Stimulated activated naive CD4-positive, alpha-beta T cell (primary cell): ENCODE results near the gene PLD1.
A peak's percentile ranks its signal among the peaks of the same experiment; 100 is the strongest.
"Not testable (repeated sequence)": the region's sequence is repeated elsewhere in the genome, so short reads cannot be mapped to it uniquely, and the experiment has no call there.

Source experiments
- DNase-seq, 6 experiments: peaks; one replicate each; lab custom pipeline; 2025; lab: John Stamatoyannopoulos, UW

PLD1 gene, protein sequence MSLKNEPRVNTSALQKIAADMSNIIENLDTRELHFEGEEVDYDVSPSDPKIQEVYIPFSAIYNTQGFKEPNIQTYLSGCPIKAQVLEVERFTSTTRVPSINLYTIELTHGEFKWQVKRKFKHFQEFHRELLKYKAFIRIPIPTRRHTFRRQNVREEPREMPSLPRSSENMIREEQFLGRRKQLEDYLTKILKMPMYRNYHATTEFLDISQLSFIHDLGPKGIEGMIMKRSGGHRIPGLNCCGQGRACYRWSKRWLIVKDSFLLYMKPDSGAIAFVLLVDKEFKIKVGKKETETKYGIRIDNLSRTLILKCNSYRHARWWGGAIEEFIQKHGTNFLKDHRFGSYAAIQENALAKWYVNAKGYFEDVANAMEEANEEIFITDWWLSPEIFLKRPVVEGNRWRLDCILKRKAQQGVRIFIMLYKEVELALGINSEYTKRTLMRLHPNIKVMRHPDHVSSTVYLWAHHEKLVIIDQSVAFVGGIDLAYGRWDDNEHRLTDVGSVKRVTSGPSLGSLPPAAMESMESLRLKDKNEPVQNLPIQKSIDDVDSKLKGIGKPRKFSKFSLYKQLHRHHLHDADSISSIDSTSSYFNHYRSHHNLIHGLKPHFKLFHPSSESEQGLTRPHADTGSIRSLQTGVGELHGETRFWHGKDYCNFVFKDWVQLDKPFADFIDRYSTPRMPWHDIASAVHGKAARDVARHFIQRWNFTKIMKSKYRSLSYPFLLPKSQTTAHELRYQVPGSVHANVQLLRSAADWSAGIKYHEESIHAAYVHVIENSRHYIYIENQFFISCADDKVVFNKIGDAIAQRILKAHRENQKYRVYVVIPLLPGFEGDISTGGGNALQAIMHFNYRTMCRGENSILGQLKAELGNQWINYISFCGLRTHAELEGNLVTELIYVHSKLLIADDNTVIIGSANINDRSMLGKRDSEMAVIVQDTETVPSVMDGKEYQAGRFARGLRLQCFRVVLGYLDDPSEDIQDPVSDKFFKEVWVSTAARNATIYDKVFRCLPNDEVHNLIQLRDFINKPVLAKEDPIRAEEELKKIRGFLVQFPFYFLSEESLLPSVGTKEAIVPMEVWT

DNA sequence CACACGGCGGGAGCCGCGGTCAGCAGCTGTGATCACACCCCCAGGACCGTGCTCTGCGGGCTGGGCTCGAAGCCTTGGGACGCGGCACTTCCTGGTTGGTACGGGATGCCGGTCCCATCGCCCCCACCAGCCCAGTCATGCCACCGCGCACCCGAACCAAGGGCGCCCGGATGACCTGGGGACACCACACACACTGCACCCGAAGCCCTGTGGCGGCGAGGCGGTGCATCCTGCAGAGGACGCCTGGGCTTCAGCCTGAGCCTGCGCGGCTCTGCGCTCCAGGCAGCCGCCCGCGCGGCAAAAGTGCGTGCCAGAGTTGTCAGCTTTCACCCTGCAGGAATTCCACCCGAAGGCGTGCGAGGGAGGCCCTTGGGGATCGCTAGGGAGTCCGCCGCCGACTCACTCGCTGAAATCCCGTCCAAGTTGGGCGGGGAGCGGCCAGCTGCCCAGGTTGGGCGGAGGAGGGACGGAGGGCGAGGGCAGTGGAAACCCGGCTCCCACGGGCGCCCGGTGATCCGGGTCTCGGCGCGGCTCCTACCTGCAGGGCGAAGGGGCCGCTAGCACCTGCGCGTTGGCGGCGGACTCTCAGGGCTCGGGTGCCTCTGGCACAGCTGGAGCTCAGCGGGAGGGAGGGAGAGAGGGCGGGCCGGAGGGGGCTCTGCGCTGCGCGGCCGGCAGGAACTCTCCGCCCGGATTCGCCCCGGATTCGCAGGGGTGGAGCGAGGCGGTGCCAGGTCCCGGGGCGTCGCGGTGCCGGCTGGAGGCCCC lies at the start of gene PLD1:
Gene PLD1 (minus strand): TSS at position 623 of the 768 bp plus-strand sequence. CDS start 72,432 bp downstream, outside the sequence.
- peak in 2 of 6 experiments; percentile 18 to 19 for DNase-seq

DNA sequence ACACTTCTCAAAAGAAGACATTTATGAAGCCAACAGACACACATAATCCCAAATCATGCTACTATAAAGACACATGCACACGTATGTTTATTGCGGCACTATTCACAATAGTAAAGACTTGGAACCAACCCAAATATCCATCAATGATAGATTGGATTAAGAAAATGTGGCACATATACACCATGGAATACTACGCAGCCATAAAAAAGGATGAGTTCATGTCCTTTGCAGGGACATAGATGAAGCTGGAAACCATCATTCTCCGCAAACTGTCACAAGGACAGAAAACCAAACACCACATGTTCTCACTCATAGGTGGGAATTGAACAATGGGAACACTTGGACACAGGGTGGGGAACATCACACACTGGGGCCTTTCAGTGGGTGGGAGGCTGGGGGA lies 48.5 kb upstream of the PLD1 start:
- DNase-seq: not testable (repeated sequence)

DNA sequence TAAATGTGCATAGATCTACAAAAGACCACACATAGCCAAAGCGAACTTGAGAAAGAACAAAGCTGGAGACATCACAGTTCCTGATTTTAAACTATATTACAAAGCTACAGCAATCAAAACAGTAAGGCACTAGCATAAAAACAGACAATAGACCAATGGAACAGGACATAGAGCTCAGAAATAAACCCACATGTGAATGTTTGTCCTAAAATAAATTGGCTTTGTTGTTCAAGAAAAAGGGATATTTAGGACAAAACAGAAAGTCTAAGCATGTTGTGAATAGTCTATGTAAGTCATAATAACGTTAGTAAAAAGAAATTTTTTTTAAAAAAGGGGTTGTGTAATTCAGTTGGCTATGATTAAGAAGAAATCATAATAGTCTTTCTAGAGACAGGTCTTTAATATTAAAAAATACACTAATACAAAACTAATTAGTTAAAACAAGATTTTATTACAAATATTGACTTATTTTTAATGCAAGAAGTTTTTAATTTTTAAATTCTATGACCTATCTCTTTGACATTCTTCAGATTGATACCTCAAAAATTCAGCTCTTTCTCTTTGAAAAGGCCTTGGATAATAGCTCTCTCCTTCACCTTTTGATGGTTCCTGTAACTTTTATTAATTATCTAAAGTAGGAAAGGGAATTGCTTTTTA lies 44.5 kb upstream of the PLD1 start:
- DNase-seq: no peak

DNA sequence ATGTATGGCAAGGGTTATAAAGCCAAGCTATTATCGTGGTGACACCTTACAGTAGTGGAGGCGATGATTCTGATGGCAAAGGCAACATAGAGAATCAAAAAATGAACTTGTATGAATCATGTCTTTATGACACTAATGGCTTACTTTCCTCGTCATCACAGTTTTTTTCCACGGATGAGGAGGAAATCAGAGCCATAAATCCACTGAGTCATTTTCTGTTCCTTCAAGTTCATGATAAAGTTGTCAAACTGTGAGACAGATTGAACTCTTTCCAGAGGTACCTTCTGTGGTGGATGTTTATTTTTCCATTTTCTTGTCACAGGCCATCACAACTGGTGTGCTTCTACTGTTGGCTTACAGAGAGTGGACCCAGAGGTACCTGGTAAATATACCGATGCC lies 41.4 kb upstream of the PLD1 start:
- DNase-seq: no peak

DNA sequence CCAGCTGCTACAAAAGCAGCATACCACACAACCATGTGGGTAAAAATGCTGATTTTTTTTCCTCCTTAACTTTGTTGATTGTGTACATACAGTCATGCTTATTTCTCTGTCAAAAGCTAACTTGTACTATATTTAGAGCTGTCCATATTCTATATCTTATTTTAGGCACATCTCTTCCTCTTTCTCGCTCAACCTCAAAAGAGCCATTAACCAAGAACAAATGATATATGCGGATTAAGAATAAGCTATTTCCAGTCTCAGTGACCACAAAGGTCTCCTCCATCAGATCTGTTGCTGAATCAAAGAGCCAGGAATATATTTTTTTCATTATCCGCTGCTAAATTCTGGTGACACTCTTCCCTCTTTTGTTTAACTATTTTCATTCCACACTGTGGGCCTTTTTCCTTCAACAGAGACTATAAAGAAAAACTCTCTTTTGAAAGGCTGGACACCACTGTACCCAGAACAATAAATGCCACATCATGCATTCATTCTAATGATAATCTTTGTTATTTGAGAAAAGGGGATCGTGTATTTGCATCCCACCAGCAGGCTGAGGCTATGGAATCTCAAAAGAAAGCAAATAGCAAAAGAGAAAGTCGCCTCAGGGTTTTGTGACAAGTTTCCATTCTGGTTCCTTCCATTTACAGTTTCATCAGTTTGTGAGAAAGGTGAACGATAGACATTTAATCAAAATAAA lies 40.8 kb upstream of the PLD1 start:
- no peak for DNase-seq

DNA sequence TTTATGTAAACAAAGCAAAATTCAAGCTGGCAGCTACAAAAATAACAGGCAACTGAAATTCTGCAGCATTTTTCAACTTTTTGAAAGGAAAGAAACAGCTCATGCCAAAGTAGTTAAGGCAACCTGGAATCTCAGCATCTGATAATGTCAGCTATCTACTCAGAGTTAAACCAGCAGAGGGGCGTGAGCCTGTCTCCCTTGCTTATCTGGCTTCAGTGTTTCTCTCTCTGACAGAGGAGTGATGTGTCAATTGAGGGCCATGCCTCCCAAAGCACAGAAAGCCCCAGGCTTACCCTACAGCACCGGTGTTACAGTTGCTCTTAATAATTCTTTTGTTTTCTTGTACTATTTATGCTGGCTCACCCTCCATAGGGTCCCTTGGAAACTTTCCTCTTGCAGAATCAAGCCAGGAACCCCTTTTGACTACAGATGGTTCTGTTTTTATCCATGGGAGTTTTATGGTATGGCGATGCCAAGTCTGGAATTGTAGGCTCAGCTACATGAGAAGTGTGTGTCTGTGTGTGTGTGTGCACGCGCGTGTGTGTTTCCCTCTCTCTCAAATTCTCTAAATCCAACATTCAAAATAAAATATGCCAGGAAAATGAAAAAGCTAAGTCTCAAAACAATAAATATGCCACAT lies 40.2 kb upstream of the PLD1 start:
- no peak for DNase-seq

DNA sequence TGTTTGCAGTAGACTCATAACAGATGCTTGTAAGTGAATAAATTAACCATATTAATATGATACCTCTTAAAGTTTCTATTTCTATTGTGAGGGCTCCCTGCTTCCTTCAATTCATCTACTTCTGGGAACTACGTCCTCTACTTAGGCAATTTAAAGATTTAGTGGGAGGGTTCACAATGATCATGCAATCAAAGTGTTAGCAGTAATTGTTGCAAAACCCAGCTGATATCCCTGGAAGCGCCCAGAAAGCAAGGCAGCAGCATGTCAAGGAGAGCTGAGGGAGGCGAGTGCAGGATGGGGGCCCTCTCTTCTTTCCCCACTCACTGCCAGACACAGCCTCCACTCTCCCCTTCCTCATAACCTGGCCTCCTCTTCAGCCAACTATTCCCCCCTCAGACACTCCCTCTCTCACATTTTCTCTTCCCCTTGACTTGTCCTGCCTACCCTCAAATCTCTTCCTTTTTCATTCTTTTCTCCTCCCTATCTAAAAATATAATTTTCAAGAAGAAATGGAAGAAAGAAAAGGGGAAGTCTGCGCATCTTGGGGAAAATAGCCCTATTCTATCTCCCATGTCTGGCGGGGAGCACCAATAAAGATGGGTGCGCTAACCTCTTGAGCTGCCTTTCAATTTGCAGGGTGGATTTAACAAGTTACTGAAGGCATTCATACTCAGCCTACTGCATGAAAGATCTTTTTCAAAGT lies 39.5 kb upstream of the PLD1 start:
- DNase-seq: no peak

DNA sequence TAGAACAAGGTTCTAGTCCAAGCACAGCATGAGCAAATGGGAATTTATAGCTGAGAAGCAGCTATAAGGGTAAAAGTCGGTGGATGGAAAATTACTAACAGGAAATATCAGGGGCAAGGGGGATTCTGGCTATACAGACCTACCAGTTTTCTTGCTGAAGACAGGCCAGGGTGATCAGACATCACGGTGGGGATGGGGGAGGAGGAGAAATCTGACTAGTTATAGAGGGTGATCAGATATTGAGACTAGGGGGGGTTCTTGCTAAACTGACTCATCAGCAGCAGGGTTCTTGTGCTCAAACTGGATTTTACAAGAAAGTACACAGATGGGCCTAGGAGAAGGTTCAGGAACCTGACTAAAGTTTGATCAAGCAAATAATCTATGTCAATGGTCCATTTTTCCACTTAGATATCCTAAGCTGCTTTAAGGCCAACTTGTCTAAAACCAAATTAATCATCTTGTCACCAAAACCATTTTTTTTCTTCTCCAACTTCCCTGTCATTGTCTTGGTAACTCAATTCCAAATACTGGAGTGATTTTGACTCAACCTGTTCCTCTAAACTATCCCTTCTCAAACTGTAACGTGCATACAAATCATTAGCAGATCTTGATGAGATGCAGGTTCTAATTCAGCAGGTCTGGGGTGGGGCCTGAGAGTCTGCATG lies 37.4 kb upstream of the PLD1 start:
- DNase-seq: no peak

DNA sequence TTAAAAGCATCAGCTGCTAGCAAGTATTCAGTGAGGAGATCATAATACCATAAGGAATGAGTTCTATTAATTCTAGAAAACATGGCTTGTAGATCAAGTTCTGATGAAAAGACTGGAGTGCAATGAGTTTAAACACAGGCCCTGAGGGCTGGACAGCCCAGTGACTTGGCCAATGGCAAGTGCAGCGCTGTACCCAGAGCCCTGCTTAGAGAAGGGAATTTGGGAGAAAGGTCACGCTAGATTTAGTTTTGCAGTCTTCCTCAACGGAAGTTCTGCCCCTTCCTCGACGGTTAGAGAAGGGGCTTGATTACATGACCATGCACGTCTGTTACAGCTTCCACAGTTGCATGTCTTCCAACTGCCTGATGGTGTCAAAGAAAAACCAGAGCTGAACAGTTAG lies 36.9 kb upstream of the PLD1 start:
- DNase-seq: no peak

DNA sequence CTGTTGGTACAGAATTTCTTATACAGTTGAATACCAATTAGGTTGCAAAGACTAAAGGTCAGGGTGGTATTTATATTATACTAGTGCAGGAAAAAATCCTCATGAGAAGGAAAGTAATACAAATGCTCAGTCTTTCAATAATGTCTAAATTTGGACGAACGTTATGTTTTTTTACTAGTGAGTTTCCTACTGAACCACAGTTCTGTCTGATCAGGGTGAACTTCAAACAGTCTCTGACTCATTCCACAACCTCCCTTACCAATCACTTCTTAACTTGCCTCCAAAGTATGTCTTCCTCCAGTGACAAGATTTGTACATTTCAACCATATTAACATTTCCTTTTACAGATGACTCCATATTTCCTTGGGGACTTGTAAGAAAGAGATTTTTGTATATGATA lies 36.3 kb upstream of the PLD1 start:
- no peak for DNase-seq

DNA sequence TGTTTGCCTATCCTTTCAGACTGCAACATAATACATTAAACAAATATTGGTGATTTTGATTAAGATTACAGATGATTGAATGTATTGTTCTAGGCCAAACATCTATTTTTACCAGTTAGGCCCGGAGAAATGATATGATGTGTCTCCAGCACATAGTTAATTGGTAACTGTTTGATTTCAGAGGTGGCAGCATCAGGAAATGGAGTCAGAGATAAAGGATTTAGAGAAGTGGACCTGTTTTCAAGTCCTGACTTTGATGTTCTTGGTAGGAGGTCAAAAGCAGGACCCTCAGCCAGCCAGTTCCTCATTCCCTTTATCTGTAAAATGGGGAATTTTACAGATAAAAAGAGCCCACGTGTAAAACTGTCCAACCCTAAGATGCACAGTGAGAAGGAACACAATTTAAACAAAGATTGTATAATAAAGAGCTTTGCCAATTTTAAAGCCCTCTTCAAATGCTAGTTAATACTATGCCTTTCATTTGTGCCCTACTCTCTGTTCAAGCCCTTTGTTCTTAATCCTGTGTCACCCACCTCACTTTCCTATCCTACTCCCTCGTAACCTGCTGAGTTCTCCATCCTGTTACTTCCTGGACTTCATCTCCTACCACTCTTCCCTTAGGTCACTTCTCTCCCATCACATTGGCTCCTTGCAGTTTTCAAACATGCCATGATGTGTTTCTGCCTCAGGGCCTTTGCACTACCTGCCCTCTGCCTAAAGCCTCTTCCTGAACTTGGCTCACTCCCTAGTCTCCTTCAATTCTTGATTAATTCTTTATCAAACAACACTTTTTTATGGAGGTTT lies 35.4 kb upstream of the PLD1 start:
- DNase-seq: no peak

DNA sequence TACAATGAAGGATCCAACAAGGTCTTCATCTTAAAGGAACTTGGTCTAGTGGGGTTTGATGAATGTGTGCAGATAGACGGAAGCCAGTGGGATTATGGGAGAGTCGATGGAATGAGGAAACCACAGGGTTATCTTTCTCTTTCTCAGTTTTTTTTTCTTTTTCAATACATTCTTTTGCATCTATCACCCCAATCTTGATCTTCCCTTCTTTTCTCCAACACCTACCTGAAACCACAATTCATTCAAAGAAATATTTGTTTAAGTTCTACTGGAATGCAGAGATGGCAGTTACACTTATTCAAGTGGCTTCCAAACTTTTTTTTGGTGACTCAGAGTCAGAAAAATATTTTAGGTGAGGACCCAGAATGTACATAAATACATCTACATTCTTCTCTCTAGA lies 34.6 kb upstream of the PLD1 start:
- DNase-seq: no peak

DNA sequence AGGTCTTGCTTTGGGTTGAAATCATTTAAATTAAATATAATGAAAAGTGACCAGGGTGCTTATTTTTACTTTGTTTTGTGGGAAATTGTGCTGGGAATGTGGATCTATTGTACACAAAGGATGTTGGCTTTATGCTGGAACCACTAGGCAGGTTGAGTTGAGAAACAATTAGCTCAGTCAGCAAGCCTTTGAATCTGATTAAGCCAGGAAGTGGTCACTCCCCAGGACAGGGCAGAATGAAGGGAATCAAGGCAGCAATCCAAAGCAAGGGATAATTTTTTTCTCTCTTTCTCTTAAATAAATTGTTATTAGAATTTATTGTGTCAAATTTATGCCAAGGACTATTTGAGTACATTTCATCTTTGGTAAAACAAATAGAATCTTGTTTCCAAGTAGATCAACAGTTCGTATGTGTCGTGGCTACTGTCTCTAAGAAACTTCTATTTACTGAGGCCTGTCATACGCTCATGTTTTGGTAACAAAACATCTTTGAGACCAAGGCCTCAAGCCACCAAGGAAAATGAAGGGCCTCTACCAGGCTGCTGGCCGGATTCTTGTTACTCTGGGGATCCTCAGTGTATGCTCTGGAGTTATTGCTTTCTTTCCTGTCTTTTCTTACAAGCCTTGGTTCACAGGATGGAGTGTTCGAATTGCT lies 32.7 kb upstream of the PLD1 start, which contains the start of gene TMEM212:
Gene TMEM212 (plus strand): TSS at position 486 of the 655 bp plus-strand sequence. CDS start 35 bp downstream, at position 521.
- DNase-seq: no peak

DNA sequence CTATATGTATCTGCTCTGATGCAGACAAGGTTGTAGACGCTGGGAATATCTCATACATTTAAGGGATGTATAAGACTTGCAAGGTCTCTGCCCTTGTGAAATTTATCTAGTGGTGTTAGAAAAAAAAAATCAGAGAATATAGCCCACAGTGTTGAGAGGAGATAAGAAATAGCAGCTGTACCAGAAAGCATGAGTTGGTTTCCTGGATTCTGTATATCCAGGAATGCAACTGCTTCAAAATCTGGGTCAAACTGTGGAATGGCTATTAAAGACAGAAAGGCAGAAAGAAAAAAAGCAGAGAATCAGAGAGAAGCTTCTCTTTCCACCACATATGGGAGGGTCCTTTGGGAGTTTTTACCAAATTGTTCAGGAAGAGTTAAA lies 31.3 kb upstream of the PLD1 start:
- DNase-seq: no peak

DNA sequence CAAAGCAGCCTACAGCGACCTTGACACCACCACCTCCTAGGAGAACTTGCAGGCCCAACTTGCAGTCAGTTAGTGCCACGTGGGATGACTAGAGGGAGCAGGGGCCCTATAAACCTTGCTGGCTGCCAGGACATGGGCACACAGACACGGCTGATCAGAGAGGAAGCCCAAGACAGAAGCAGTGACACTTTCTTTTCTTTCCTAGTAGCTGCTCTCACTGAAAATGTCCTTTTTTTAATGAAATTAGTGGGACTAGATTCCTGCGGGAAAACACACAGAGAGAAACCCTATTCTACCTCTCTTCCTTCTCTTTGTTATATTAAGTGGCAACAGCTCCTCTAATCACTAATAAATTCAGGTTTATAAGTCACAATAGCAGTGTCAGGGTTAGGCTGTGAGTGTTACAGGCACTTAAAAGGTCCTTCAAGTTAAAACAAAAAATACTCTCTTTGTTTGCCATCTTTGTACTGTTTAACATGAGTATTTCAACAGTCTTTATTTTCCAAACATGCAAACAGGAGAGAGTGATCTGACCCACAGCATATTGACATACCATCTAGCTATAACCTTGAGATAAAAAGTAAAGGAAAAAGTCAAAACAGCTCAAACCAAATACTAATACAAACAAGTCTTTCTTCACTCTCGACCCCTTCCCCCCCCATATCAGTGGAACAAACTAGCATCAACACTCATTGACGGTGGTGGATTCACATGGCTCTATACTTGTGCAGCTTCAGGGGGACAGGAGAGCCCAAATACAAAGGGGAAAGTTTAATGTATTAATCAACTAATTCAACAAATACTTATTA lies 30.7 kb upstream of the PLD1 start:
- DNase-seq: no peak

DNA sequence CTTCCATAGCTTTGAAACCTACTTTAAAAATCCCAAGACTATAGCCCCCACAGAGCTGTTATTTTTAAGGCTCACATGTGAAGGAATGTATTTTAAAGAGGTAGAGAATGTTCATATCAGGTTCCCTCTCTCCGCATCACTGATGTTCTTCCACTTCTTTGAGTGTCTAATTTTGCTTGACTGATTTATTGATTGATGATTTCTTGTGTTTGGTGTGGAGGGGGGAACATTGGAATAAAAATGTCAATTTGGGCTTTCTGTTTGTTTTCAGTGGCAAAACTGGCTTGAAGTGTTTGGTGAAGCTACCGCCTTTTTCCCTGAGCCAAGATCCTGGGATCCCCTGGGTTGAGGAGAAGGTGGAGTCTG lies 30.1 kb upstream of the PLD1 start:
- DNase-seq: no peak

DNA sequence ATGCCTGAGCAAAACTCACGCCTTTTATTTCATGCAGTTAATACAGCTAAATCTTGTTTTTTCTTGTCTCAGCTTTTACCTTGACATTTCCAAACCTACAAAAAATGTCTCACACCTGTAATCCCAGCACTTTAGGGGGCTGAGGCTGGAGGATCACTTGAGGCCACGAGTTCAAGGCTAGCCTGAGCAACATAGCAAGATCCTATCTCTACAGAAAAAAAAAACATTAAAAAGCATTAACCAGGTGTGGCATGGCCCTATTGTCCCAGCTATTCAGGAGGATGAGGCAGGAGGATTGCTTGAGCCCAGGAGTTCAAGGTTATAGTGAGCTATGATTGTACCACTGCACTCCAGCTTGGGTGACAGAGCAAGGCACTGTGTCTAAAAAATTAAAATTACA lies 29.0 kb upstream of the PLD1 start:
- DNase-seq: no peak
